Measurements from ENCODE around the gene TANGO2. TPM values are rescaled to one million over a fixed set of nuclear protein-coding genes. Genes with fewer than 3 reads are reported as not detected.

The TANGO2 gene
- total RNA-seq, 1 experiment from 2014 or later = 14.6 TPM

- H2BK15ac ChIP-seq (ENCODE audit: low read depth, low read length) = no peak overlapping the region
- H2AK5ac ChIP-seq (ENCODE audit: insufficient read length, low read length) = no peak overlapping the region
- H2BK12ac ChIP-seq (ENCODE audit: insufficient read length, low read depth, low read length) = no peak overlapping the region
- H3K23ac ChIP-seq (ENCODE audit: insufficient read length, low read depth, low read length) = no peak overlapping the region
- no peak overlapping the region for H2BK5ac ChIP-seq (ENCODE audit: insufficient read length, low read length)
- H3K4me2 ChIP-seq (ENCODE audit: insufficient read depth, insufficient read length, low read length) = peak overlapping the region; percentile 71
- no peak overlapping the region for H3T11ph ChIP-seq (ENCODE audit: low read length)
- no peaks in the 10 kb centered on the region for H4K20me1 ChIP-seq (ENCODE audit: control insufficient read depth, insufficient read depth, insufficient read length)
- H3K14ac ChIP-seq (ENCODE audit: insufficient read depth, low read length) = no peak overlapping the region
- Mint-ChIP-seq H3K36me3 (ENCODE audit: insufficient read depth in 1 of 3, low read depth in 3 of 3) (no peaks in the 10 kb centered on the region; a peak in 1 of 7 replicates), H3K27me3 (ENCODE audit: low read depth) (peaks cover 50% of the 10 kb centered on the region), H3K27ac (no peak overlapping the region), H3K4me3 (peak overlapping the region; percentile 64 to 76; a peak in 4 of 5 replicates), H3K4me1 (peaks cover 11 to 17% of the 10 kb centered on the region in 2 experiments), H3K9me3 (no peaks in the 10 kb centered on the region)
- H3K56ac ChIP-seq (ENCODE audit: insufficient read length, low read depth, low read length) = no peak overlapping the region
- peaks cover 19% of the 10 kb centered on the region for H3K23me2 ChIP-seq (ENCODE audit: insufficient read length, low read depth, low read length, poor library complexity, severe bottlenecking)
- H4K5ac ChIP-seq (ENCODE audit: insufficient read length, low read depth, low read length) = no peak overlapping the region
- H3K4me1 ChIP-seq (ENCODE audit: insufficient read depth, low read length) = no peaks in the 10 kb centered on the region
- H3K79me2 ChIP-seq (ENCODE audit: insufficient read depth, low read length) = no peaks in the 10 kb centered on the region
- no peak overlapping the region for H4K8ac ChIP-seq (replicated peaks; ENCODE audit: insufficient read length, low read depth, low read length)
- H3K9me3 ChIP-seq (ENCODE audit: control insufficient read depth, low read depth, low read length) = no peaks in the 10 kb centered on the region
- TF ChIP-seq CTCF (conservative IDR thresholded peaks at IDR 0.05) = no peak
- no peak for DNase-seq
- no peak overlapping the region for H3K9ac ChIP-seq (ENCODE audit: extremely low read depth, insufficient read length, low read length)
- no peak overlapping the region for H2BK20ac ChIP-seq (ENCODE audit: low read depth, low read length, poor library complexity, severe bottlenecking)
- no CpG with 5 or more reads among the region's 8 CpGs for WGBS (ENCODE audit: extremely low coverage, insufficient read length, low lambda C conversion rate)
- no peak overlapping the region for H2BK120ac ChIP-seq (ENCODE audit: low read depth, low read length, poor library complexity, severe bottlenecking)
- H3K18ac ChIP-seq (ENCODE audit: insufficient read length, low read depth, low read length) = no peak overlapping the region
- no peak overlapping the region for H3K27ac ChIP-seq (ENCODE audit: insufficient read length, low read depth, low read length)
- H4K91ac ChIP-seq (ENCODE audit: insufficient read length, low read depth, low read length) = no peak overlapping the region
- no peaks in the 10 kb centered on the region for H3K79me1 ChIP-seq (ENCODE audit: insufficient read depth, low read depth, low read length, poor library complexity, severe bottlenecking)
- H2AFZ ChIP-seq (ENCODE audit: low read length) = no peak overlapping the region
- H3K27me3 ChIP-seq (ENCODE audit: insufficient read depth, low read length) = peaks cover 31% of the 10 kb centered on the region
- H3K4ac ChIP-seq (ENCODE audit: low read depth, low read length) = no peak overlapping the region
These were observed 1.0 kb upstream of the TANGO2 start for GRCh38 chr22:20019661-20020532.
